Esophagus (tissue), 2 donors: Measurements from ENCODE around the gene NBEA. TPM values are rescaled to one million over a fixed set of nuclear protein-coding genes. Genes with fewer than 3 reads are reported as not detected.
"Not testable (repeated sequence)": the region's sequence is repeated elsewhere in the genome, so short reads cannot be mapped to it uniquely, and the experiment has no call there.

Source experiments
- H3K27ac ChIP-seq, 2 donors: one replicate each; pipeline ENCODE4 v1.5.1; 2013; ENCODE audit warnings: low read depth in 2 of 2, mild to moderate bottlenecking in 2 of 2, inconsistent platforms in 1 of 2, low read length in 1 of 2, moderate library complexity in 1 of 2
- H3K27me3 ChIP-seq, 2 donors: one replicate each; pipeline ENCODE4 v1.6.1; 2013; ENCODE audit warnings: low read length in 2 of 2, control low read depth in 1 of 2, mild to moderate bottlenecking in 1 of 2; ENCODE audit not compliant: insufficient read depth in 2 of 2, control insufficient read depth in 1 of 2
- H3K36me3 ChIP-seq, 2 donors: one replicate each; pipeline ENCODE4 v1.6.1; 2013; ENCODE audit warnings: low read length in 1 of 2; ENCODE audit not compliant: control insufficient read depth in 2 of 2, insufficient read depth in 2 of 2
- H3K4me1 ChIP-seq, 2 donors: one replicate each; pipeline ENCODE4 v1.6.1; 2013; ENCODE audit warnings: low read length in 1 of 2; ENCODE audit not compliant: control insufficient read depth in 2 of 2, insufficient read depth in 2 of 2
- H3K4me3 ChIP-seq, 2 donors: one replicate each; pipeline ENCODE4 v1.5.1; 2013; ENCODE audit warnings: low read length in 2 of 2, mild to moderate bottlenecking in 2 of 2, low read depth in 1 of 2, moderate library complexity in 1 of 2
- H3K9me3 ChIP-seq, 2 donors: one replicate each; pipeline ENCODE4 v1.6.1; 2013; ENCODE audit warnings: mild to moderate bottlenecking in 2 of 2, low read depth in 1 of 2, low read length in 1 of 2, moderate library complexity in 1 of 2; ENCODE audit not compliant: control insufficient read depth in 2 of 2, insufficient read depth in 1 of 2
- WGBS, 2 donors: extraction: QIAGEN DNeasy Blood & Tissue Kit; methylation state at CpG; one replicate each; pipeline ENCODE4 v1.1.7; 2013; 5-methylcytosine and 5-hydroxymethylcytosine counted together
- polyA plus RNA-seq, 2 donors: library from polyadenylated mRNA; stranded (reverse); fragments of 200-250 nt; gene quantifications; one replicate each; pipeline ENCODE4 v1.2.3, GENCODE V29; 2013
- donor health status: healthy with polysubstance abuse.
- donor health status: Bipolar disorder and iron deficiency.

NBEA gene
- polyA plus RNA-seq, 2 donors = 0.51 to 1.6 TPM

- Histone ChIP-seq H3K27me3 (no peaks in the 10 kb centered on the region), H3K27ac (no peak overlapping the region), H3K9me3 (peaks cover 0 to 3% of the 10 kb centered on the region in 2 donors), H3K4me1 (no peaks in the 10 kb centered on the region), H3K36me3 (no peaks in the 10 kb centered on the region), H3K4me3 (no peak overlapping the region)
- 93 to 97% methylated on average over 4 of the region's 4 CpGs for WGBS, 2 donors
Observed at GRCh38 chr13:35675651-35676050, 733.6 kb downstream of the NBEA start.

- not testable (repeated sequence) for H3K9me3 ChIP-seq
- 76% methylated on average over 6 of the region's 6 CpGs for WGBS, 2 donors
Observed at GRCh38 chr13:35677863-35678262, 735.8 kb downstream of the NBEA start.

GRCh38 chr13:35681685-35682084 lies 739.6 kb downstream of the NBEA start:
- Histone ChIP-seq H3K36me3 (no peaks in the 10 kb centered on the region), H3K4me3 (no peak overlapping the region), H3K27me3 (no peaks in the 10 kb centered on the region), H3K9me3 (peaks cover 0 to 3% of the 10 kb centered on the region in 2 donors), H3K27ac (no peak overlapping the region), H3K4me1 (no peaks in the 10 kb centered on the region)
- 85 to 89% methylated on average over 6 of the region's 6 CpGs for WGBS, 2 donors

More at GRCh38 chr13:35677863-35678262, 735.8 kb downstream of the NBEA start:
- H3K4me3 ChIP-seq, H3K4me1 ChIP-seq, H3K27me3 ChIP-seq, H3K27ac ChIP-seq, H3K36me3 ChIP-seq: not testable (repeated sequence)

GRCh38 chr13:35684432-35684831 lies 742.4 kb downstream of the NBEA start:
- Histone ChIP-seq H3K27ac (no peak overlapping the region), H3K4me1 (no peaks in the 10 kb centered on the region), H3K27me3 (no peaks in the 10 kb centered on the region), H3K36me3 (no peaks in the 10 kb centered on the region), H3K9me3 (no peaks in the 10 kb centered on the region), H3K4me3 (no peak overlapping the region)
- 89 to 92% methylated on average over 5 of the region's 5 CpGs for WGBS, 2 donors

- Histone ChIP-seq H3K4me3 (no peak overlapping the region), H3K4me1 (no peaks in the 10 kb centered on the region), H3K36me3 (no peaks in the 10 kb centered on the region), H3K9me3 (no peaks in the 10 kb centered on the region), H3K27ac (no peak overlapping the region), H3K27me3 (no peaks in the 10 kb centered on the region)
- WGBS, 2 donors = 58 to 79% methylated on average over 4 of the region's 4 CpGs
Observed at GRCh38 chr13:35687336-35687735, 745.3 kb downstream of the NBEA start.

- Histone ChIP-seq H3K4me3 (no peak overlapping the region), H3K4me1 (no peaks in the 10 kb centered on the region), H3K9me3 (peaks cover 0 to 2% of the 10 kb centered on the region in 2 donors), H3K36me3 (no peaks in the 10 kb centered on the region), H3K27me3 (no peaks in the 10 kb centered on the region), H3K27ac (no peak overlapping the region)
- 51 to 60% methylated on average over 8 of the region's 8 CpGs for WGBS, 2 donors
Observed at GRCh38 chr13:35690581-35691207, 748.6 kb downstream of the NBEA start.

- Histone ChIP-seq H3K27me3 (no peaks in the 10 kb centered on the region), H3K27ac (no peak overlapping the region), H3K9me3 (peaks cover 0 to 2% of the 10 kb centered on the region in 2 donors), H3K4me1 (no peaks in the 10 kb centered on the region), H3K4me3 (no peak overlapping the region), H3K36me3 (no peaks in the 10 kb centered on the region)
- 71 to 74% methylated on average over 9 of the region's 9 CpGs for WGBS, 2 donors
Observed at GRCh38 chr13:35693134-35693784, 751.2 kb downstream of the NBEA start.

GRCh38 chr13:35694031-35694430 lies 752.0 kb downstream of the NBEA start:
- peaks cover 0 to 2% of the 10 kb centered on the region in 2 donors for H3K9me3 ChIP-seq
- H3K27ac ChIP-seq = no peak overlapping the region
- H3K4me1 ChIP-seq = no peaks in the 10 kb centered on the region
- no peak overlapping the region for H3K4me3 ChIP-seq
- 87 to 93% methylated on average over 13 of the region's 13 CpGs for WGBS, 2 donors
- H3K27me3 ChIP-seq = no peaks in the 10 kb centered on the region
- H3K36me3 ChIP-seq = no peaks in the 10 kb centered on the region

- 83 to 88% methylated on average over 25 to 26 of the region's 26 CpGs for WGBS, 2 donors
Observed at GRCh38 chr13:35694549-35695447, 752.7 kb downstream of the NBEA start.

More at GRCh38 chr13:35694549-35695447, 752.7 kb downstream of the NBEA start:
- Histone ChIP-seq H3K4me3 (no peak overlapping the region), H3K9me3 (peaks cover 0 to 2% of the 10 kb centered on the region in 2 donors), H3K36me3 (no peaks in the 10 kb centered on the region), H3K27ac (no peak overlapping the region), H3K4me1 (no peaks in the 10 kb centered on the region), H3K27me3 (no peaks in the 10 kb centered on the region)
